Ishikawa (cell line): ENCODE results near the gene KATNB1.

Experiments used
- CEBPB ChIP-seq: IDR thresholded peaks from 2 replicates; pipeline ENCODE4 v1.6.1; 2012
- CREB1 ChIP-seq: IDR thresholded peaks from 2 replicates; pipeline ENCODE4 v1.6.1; 2012; ENCODE audit warnings: low read depth
- EP300 ChIP-seq: IDR thresholded peaks from 2 replicates; pipeline ENCODE4 v1.6.1; 2012; ENCODE audit warnings: borderline replicate concordance
- REST ChIP-seq: IDR thresholded peaks from 2 replicates; pipeline ENCODE4 v1.6.1; 2012; ENCODE audit warnings: low read depth, mild to moderate bottlenecking
- TCF12 ChIP-seq: IDR thresholded peaks from 2 replicates; pipeline ENCODE4 v1.6.1; 2012; ENCODE audit warnings: low read depth

DNA sequence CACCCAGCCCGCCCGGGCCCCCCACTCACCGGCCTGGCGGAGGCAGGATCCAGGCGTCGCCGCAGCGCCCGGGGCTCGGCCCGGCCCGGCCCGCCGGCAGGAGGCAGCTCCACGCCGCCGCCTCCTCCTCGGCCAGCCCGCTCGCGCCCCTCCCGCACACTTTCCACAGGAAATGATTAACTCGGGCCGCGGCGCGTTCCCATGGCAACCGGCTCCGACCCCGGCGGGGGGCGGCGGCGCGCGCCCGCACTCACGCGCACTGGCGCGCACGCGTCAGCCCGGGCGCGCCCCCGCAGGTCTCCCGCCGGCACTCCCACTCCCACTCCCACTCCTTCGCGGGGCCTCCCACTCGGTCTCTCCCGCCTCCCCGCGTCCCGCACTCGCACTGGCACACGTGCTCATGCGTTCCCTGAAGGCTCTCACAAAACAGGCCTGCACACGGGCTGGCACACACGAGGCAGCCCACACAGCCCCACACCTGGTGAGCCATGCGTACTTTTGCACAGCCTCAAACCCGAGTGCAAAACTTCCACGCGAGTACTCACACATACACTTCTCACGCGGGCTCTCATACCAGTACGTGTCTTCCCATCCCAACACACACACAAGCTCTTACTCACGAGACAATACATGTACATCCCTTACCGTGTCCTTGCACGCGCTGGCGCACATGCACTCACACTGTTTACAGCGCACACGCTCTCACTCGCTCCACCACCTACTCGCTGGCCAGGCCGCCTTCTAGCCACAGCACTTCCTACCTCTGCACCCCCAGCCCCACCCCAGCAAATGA is 67.0 kb downstream of the KATNB1 start, which contains the start of gene KIFC3:
- TF ChIP-seq CEBPB (no peak), REST (no peak), TCF12 (no peak; the same call in 1 of the 2 replicates), EP300 (no peak; the same call in 1 of the 2 replicates), CREB1 (no peak)
